WTC11 (cell line): ENCODE measurements around the gene PRELID2. TPM values are rescaled to one million over a fixed set of nuclear protein-coding genes. Genes with fewer than 3 reads are reported as not detected.

Source experiments
- ATAC-seq: fragments of 200-7000 bp; cut with Tn5 transposase; 2 replicates; pipeline ENCODE4 v1.10.0; 2021; ENCODE audit warnings: mild to moderate bottlenecking, moderate library complexity
- CTCF ChIA-PET: fragments of 300-600 bp; sonication (Branson Sonifier 250); formaldehyde crosslinking; loops from one replicate; lab custom pipeline; 2021; ENCODE audit warnings: antibody characterized with exemption; lab: Charles Lee
- POLR2A ChIA-PET: fragments of 350-600 bp; sonication (Branson Sonifier 250); formaldehyde crosslinking; loops from one replicate; lab custom pipeline; 2021; ENCODE audit warnings: antibody characterized with exemption; lab: Charles Lee
- DNase-seq: peaks from one replicate; pipeline ENCODE4 v3.0.0; 2021; ENCODE audit warnings: low spot score
- H3K27ac Mint-ChIP-seq: 2 replicates; pipeline ENCODE4 v1.8.0; 2021; ENCODE audit warnings: mixed read lengths
- H3K27me3 Mint-ChIP-seq: 2 replicates; pipeline ENCODE4 v1.8.0; 2021; ENCODE audit warnings: low read depth, mild to moderate bottlenecking, moderate library complexity, mixed read lengths
- H3K36me3 Mint-ChIP-seq: 2 replicates; pipeline ENCODE4 v1.8.0; 2021; ENCODE audit warnings: mixed read lengths
- H3K4me1 Mint-ChIP-seq: 2 replicates; pipeline ENCODE4 v1.8.0; 2022; ENCODE audit warnings: mixed read lengths
- H3K4me3 Mint-ChIP-seq: 2 replicates; pipeline ENCODE4 v1.8.0; 2021; ENCODE audit warnings: mild to moderate bottlenecking, moderate library complexity, mixed read lengths
- H3K9me3 Mint-ChIP-seq: 2 replicates; pipeline ENCODE4 v1.8.0; 2021; ENCODE audit warnings: mixed read lengths
- AR ChIP-seq: fragments of 250-450 bp; sonication (Bioruptor Pico); IDR thresholded peaks from 2 replicates; pipeline ENCODE4 v1.9.0; 2021; ENCODE audit warnings: mild to moderate bottlenecking
- CBFB ChIP-seq: sonication (generic); formaldehyde crosslinking; IDR thresholded peaks from 2 replicates; pipeline ENCODE4 v1.8.1; 2022; ENCODE audit warnings: mild to moderate bottlenecking, low read depth, missing genetic modification reagents
- CDX4 ChIP-seq: fragments of 250-450 bp; sonication (Bioruptor Pico); IDR thresholded peaks from 2 replicates; pipeline ENCODE4 v1.9.0; 2021; ENCODE audit warnings: moderate library complexity, mild to moderate bottlenecking, inconsistent platforms, borderline replicate concordance
- CREB1 ChIP-seq: sonication (generic); formaldehyde crosslinking; IDR thresholded peaks from 2 replicates; pipeline ENCODE4 v1.8.0; 2023; ENCODE audit warnings: mild to moderate bottlenecking, missing genetic modification reagents
- CTCF ChIP-seq: fragments of 200-600 bp; IDR thresholded peaks from 2 replicates; pipeline ENCODE4 v1.8.0; 2022; ENCODE audit warnings: antibody characterized with exemption
- ELF4 ChIP-seq: sonication (generic); formaldehyde crosslinking; IDR thresholded peaks from 2 replicates; pipeline ENCODE4 v1.8.1; 2022; ENCODE audit warnings: low read depth, mild to moderate bottlenecking, moderate library complexity, missing genetic modification reagents
- ERG ChIP-seq: fragments of 250-450 bp; sonication (Bioruptor Pico); IDR thresholded peaks from 2 replicates; pipeline ENCODE4 v1.8.0; 2021; ENCODE audit warnings: mild to moderate bottlenecking
- FOXP4 ChIP-seq: sonication (generic); formaldehyde crosslinking; IDR thresholded peaks from 2 replicates; pipeline ENCODE4 v1.8.0; 2022; ENCODE audit warnings: mild to moderate bottlenecking, missing genetic modification reagents
- MLX ChIP-seq: sonication (generic); formaldehyde crosslinking; IDR thresholded peaks from 2 replicates; pipeline ENCODE4 v1.8.1; 2023; ENCODE audit warnings: mild to moderate bottlenecking, missing genetic modification reagents, moderate library complexity
- MXD4 ChIP-seq: fragments of 250-450 bp; sonication (Bioruptor Pico); IDR thresholded peaks from 2 replicates; pipeline ENCODE4 v1.8.0; 2021; ENCODE audit warnings: mild to moderate bottlenecking, moderate library complexity, borderline replicate concordance
- NFATC4 ChIP-seq: fragments of 250-450 bp; sonication (Bioruptor Pico); IDR thresholded peaks from 2 replicates; pipeline ENCODE4 v1.9.0; 2021; ENCODE audit warnings: mild to moderate bottlenecking
- PRDM15 ChIP-seq: sonication (generic); formaldehyde crosslinking; IDR thresholded peaks from 2 replicates; pipeline ENCODE4 v1.8.0; 2022; ENCODE audit warnings: missing genetic modification reagents
- SMAD4 ChIP-seq: sonication (generic); formaldehyde crosslinking; IDR thresholded peaks from 2 replicates; pipeline ENCODE4 v1.8.0; 2022; ENCODE audit warnings: mild to moderate bottlenecking, missing genetic modification reagents
- STAT6 ChIP-seq: sonication (generic); formaldehyde crosslinking; conservative IDR thresholded peaks from 2 replicates; pipeline ENCODE4 v1.8.1; 2023; ENCODE audit warnings: mild to moderate bottlenecking, low read depth, missing genetic modification reagents, moderate library complexity
- TP53 ChIP-seq: sonication (generic); formaldehyde crosslinking; IDR thresholded peaks from 2 replicates; pipeline ENCODE4 v1.8.1; 2023; ENCODE audit warnings: mild to moderate bottlenecking, missing genetic modification reagents
- total RNA-seq: library from RNA; stranded (reverse); gene quantifications from 3 replicates; pipeline ENCODE4 v1.2.3, GENCODE V29; 2021

The PRELID2 gene
- total RNA-seq, 1 experiment from 2014 or later = 10.0 TPM

GRCh38 chr5:145723516-145723915, 111.6 kb downstream of the PRELID2 start (continued):
- TF ChIP-seq PRDM15 = no peak
- TF ChIP-seq TP53 (CRISPR knock-in tag) = no peak
- TF ChIP-seq NFATC4 (CRISPR knock-in tag) = no peak
- TF ChIP-seq CDX4 (CRISPR knock-in tag) = no peak
- no peak for TF ChIP-seq AR (CRISPR knock-in tag)
- no peak for TF ChIP-seq MXD4 (CRISPR knock-in tag)
- TF ChIP-seq CTCF = no peak
- no peak for TF ChIP-seq CBFB
- no peak for TF ChIP-seq ERG (CRISPR knock-in tag)
- TF ChIP-seq STAT6 (CRISPR knock-in tag) = no peak
- TF ChIP-seq SMAD4 = no peak

- ChIA-PET CTCF (interaction anchor here (0.8 to 1.9 kb wide), 8 partner anchors 10 to 322 kb away, joined by 3 to 6 read pairs (median 4); no protein-coding TSS in a partner anchor), POLR2A (no interaction called here)
- no peaks in the 10 kb centered on the region for H3K4me1 Mint-ChIP-seq
- H3K9me3 Mint-ChIP-seq = no peaks in the 10 kb centered on the region
- no peak overlapping the region for H3K4me3 Mint-ChIP-seq
- no peak overlapping the region for H3K27ac Mint-ChIP-seq
- no peak for DNase-seq
- ATAC-seq = peak; percentile 67
- H3K27me3 Mint-ChIP-seq = no peaks in the 10 kb centered on the region
- H3K36me3 Mint-ChIP-seq = no peaks in the 10 kb centered on the region
- TF ChIP-seq CREB1 (CRISPR knock-in tag) = no peak
- TF ChIP-seq MLX = no peak
- no peak for TF ChIP-seq FOXP4 (CRISPR knock-in tag)
- no peak for TF ChIP-seq ERG (CRISPR knock-in tag)
- TF ChIP-seq ELF4 = no peak
Observed at GRCh38 chr5:145718956-145719355, 116.2 kb downstream of the PRELID2 start.
